ENCODE measurements around the gene GNG4. TPM values are rescaled to one million over a fixed set of nuclear protein-coding genes. Genes with fewer than 3 reads are reported as not detected.

GNG4 gene
- total and polyA plus RNA-seq, 9 of the 15 experiments (the other 6 are each of a cell fraction or from before 2014, with no cell fraction given), result 0.06 to 0.58 (median 0.08) TPM; not detected in 4

DNA sequence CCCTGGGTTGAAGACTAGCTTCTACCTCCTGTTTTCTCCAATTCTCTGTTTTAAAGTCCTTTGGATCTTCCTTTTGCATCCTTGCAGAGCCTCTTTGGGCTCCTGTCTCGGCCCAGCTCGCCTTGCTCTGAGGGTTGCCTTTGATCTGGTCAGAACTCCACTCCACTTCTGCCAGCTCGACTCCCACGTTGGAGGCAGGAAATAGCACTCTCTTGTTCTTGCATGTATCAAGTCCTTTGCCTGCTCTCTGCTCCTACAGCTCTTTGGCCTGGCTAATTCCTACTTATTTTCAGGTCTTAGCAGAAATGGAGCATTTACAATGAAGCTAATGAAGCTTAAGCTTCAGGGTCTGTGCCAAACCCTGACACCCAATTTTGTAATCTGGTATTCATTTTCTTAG lies 124.3 kb downstream of the GNG4 start:
- H3K4me3 ChIP-seq, result no peak overlapping the region
- H3K9ac ChIP-seq (ENCODE audit: insufficient read depth in 1 of 2, low read depth in 2 of 2, low read length in 2 of 2), result no peak overlapping the region

More for the DNA sequence above, 124.3 kb downstream of the GNG4 start:
- in situ Hi-C loops (cut with MboI) (no loop called here), intact Hi-C loops (cut with micrococcal nuclease) (no loop called here)
- no TSS peak for BruUV-seq (replicated peaks)
- 0% methylated on average over 4 of the region's 4 CpGs for WGBS (ENCODE audit: insufficient coverage, low coverage, missing lambda C conversion rate)
- no peak overlapping the region for H2AFZ ChIP-seq (ENCODE audit: low read depth, low read length)
- TF ChIP-seq MEF2D (tag; conservative IDR thresholded peaks at IDR 0.05; ENCODE audit: low read depth) (no peak), FOXM1 (IDR thresholded peaks at IDR 0.05; ENCODE audit: low read depth) (no peak), FOXM1 (CRISPR knock-in tag; IDR thresholded peaks at IDR 0.05; ENCODE audit: low read depth) (no peak), MAFG (tag; conservative IDR thresholded peaks at IDR 0.05) (no peak), KHSRP (IDR thresholded peaks at IDR 0.05) (no peak), SIN3B (IDR thresholded peaks at IDR 0.05; ENCODE audit: low read depth) (no peak), CHD1 (IDR thresholded peaks at IDR 0.05; ENCODE audit: low read length) (no peak)
- TF ChIP-seq, protein P1, sequence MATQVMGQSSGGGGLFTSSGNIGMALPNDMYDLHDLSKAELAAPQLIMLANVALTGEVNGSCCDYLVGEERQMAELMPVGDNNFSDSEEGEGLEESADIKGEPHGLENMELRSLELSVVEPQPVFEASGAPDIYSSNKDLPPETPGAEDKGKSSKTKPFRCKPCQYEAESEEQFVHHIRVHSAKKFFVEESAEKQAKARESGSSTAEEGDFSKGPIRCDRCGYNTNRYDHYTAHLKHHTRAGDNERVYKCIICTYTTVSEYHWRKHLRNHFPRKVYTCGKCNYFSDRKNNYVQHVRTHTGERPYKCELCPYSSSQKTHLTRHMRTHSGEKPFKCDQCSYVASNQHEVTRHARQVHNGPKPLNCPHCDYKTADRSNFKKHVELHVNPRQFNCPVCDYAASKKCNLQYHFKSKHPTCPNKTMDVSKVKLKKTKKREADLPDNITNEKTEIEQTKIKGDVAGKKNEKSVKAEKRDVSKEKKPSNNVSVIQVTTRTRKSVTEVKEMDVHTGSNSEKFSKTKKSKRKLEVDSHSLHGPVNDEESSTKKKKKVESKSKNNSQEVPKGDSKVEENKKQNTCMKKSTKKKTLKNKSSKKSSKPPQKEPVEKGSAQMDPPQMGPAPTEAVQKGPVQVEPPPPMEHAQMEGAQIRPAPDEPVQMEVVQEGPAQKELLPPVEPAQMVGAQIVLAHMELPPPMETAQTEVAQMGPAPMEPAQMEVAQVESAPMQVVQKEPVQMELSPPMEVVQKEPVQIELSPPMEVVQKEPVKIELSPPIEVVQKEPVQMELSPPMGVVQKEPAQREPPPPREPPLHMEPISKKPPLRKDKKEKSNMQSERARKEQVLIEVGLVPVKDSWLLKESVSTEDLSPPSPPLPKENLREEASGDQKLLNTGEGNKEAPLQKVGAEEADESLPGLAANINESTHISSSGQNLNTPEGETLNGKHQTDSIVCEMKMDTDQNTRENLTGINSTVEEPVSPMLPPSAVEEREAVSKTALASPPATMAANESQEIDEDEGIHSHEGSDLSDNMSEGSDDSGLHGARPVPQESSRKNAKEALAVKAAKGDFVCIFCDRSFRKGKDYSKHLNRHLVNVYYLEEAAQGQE (IDR thresholded peaks at IDR 0.05; ENCODE audit: borderline replicate concordance), result no peak
- TF ChIP-seq, protein P1 (CRISPR knock-in tag; IDR thresholded peaks at IDR 0.05; ENCODE audit: low read depth), result no peak
- TF ChIP-seq, protein P2, sequence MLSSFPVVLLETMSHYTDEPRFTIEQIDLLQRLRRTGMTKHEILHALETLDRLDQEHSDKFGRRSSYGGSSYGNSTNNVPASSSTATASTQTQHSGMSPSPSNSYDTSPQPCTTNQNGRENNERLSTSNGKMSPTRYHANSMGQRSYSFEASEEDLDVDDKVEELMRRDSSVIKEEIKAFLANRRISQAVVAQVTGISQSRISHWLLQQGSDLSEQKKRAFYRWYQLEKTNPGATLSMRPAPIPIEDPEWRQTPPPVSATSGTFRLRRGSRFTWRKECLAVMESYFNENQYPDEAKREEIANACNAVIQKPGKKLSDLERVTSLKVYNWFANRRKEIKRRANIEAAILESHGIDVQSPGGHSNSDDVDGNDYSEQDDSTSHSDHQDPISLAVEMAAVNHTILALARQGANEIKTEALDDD (IDR thresholded peaks at IDR 0.05), result no peak
- no peaks in the 10 kb centered on the region for H4K20me1 ChIP-seq (replicated peaks; ENCODE audit: control insufficient read depth, insufficient read depth, low read length)
- peaks cover 31 to 33% of the 10 kb centered on the region in 2 experiments for H3K27me3 ChIP-seq (ENCODE audit: control insufficient read depth in 2 of 2, insufficient read depth in 2 of 2, low read length in 2 of 2)
- no peaks in the 10 kb centered on the region for H3K36me3 ChIP-seq (ENCODE audit: control insufficient read depth, insufficient read depth, low read length)
- no peak overlapping the region for H3K27ac ChIP-seq (ENCODE audit: extremely low read depth, low read depth, low read length)
- no peak for DNase-seq (ENCODE audit: extremely low read depth in 1 of 4, low spot score in 3 of 4)
- ATAC-seq, result no peak
- no peak overlapping the region for H3K4me2 ChIP-seq (ENCODE audit: insufficient read depth, low read length)
- FAIRE-seq, result no peak
- H3K9me3 ChIP-seq (replicated peaks; ENCODE audit: control insufficient read depth, insufficient read depth, low read depth, low read length), result no peaks in the 10 kb centered on the region
- no peaks in the 10 kb centered on the region for H3K4me1 ChIP-seq (replicated peaks in 1 of 2; ENCODE audit: control insufficient read depth in 2 of 2, insufficient read depth in 2 of 2, low read length in 2 of 2)
- H3K79me2 ChIP-seq (ENCODE audit: control insufficient read depth, insufficient read depth, low read length), result no peaks in the 10 kb centered on the region
- CTCF ChIA-PET (ENCODE audit: low intra/inter-chr PET ratio), result no interaction called here
- no peaks in the 10 kb centered on the region for H3K9me1 ChIP-seq (ENCODE audit: control insufficient read depth, insufficient read depth, low read length)
- POLR2A ChIA-PET, result interaction anchor here (0.9 kb wide), 1 partner anchor 8 kb away, joined by 4 read pairs; no protein-coding TSS in a partner anchor

Measured in K562 (cell line).